WI38 (cell line): ENCODE results near the gene MUC2.

Source experiments
- H3K4me3 ChIP-seq: 2 replicates; pipeline ENCODE4 v1.5.1; 2011; ENCODE audit warnings: low read depth, mild to moderate bottlenecking, control low read depth, low read length
- TF ChIP-seq, protein P1 (sequence below): IDR thresholded peaks from 2 replicates; pipeline ENCODE4 v1.5.1; 2012; ENCODE audit warnings: low read depth, mild to moderate bottlenecking, control low read depth, low read length

Gene MUC2

DNA sequence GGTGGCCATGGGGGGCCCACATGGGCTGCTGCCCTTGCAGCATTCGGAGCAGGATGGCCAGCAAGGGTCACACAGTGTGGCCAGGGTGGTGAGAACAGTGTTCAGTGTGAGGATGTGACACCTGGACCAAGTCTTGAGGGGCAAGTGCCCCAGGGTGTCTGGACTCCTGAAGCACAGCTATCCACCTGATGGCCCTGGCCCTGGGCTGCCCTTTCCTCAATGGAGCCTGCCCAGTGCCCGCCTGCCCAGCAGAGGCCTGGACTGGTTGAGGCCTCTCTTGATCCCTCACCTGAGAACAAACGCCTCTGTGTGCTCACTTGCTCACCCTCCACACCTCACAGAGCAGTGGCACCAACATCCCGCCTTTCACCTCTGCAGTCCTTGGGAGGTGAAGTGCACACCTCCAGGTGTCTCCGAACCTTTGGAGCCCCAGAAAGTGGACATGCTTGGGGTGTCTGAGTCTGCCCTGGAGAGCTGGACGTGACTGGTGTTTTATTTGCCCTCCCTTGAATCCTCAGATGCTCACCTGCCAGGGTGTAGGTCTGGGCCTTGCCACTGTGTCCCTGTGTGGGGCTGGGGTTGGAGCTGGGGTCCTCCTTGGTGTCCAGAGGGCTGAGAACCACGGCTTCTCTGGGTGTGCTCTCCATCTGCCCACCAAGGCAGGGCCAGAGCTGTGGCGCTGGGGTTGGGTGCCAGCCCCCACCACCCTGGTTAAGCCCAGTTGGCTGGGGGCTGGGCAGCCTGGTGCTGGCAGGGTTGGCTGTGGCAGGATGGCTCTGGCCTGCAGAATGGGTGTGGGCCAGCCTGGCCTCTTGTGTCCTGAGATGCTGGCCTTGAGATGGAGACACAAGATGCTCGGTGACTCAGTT is 3.8 kb upstream of the MUC2 start:
- TF ChIP-seq, protein P1, sequence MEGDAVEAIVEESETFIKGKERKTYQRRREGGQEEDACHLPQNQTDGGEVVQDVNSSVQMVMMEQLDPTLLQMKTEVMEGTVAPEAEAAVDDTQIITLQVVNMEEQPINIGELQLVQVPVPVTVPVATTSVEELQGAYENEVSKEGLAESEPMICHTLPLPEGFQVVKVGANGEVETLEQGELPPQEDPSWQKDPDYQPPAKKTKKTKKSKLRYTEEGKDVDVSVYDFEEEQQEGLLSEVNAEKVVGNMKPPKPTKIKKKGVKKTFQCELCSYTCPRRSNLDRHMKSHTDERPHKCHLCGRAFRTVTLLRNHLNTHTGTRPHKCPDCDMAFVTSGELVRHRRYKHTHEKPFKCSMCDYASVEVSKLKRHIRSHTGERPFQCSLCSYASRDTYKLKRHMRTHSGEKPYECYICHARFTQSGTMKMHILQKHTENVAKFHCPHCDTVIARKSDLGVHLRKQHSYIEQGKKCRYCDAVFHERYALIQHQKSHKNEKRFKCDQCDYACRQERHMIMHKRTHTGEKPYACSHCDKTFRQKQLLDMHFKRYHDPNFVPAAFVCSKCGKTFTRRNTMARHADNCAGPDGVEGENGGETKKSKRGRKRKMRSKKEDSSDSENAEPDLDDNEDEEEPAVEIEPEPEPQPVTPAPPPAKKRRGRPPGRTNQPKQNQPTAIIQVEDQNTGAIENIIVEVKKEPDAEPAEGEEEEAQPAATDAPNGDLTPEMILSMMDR = no peak
- H3K4me3 ChIP-seq = no peak overlapping the region

DNA sequence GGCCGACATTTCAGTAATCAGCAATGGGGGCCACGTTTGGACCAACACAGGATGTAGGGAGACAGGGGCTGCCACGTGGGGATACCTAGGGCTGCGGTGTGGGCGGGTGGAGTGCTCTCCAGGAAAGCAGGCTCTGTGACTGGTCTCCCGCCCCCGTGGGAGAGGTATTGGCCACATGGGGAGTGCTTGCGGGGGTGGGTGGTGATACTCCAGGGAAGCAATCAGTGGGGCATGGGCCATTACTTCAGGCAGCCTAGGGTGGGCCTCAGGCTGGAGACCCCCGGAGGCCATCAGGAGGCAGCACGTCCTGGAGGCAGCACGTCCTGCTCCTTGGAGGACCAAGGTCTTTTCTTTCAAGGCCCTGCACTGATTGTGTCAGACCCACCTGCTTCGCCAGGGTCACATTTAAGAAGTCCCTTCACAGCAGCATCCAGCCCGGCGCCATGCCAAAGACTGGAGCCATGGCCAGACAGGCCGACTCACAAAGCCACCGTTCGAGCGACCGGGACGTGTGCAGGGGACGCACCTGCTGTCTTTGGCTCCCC is 3.0 kb upstream of the MUC2 start:
- no peak overlapping the region for H3K4me3 ChIP-seq
- TF ChIP-seq, protein P1 = no peak

DNA sequence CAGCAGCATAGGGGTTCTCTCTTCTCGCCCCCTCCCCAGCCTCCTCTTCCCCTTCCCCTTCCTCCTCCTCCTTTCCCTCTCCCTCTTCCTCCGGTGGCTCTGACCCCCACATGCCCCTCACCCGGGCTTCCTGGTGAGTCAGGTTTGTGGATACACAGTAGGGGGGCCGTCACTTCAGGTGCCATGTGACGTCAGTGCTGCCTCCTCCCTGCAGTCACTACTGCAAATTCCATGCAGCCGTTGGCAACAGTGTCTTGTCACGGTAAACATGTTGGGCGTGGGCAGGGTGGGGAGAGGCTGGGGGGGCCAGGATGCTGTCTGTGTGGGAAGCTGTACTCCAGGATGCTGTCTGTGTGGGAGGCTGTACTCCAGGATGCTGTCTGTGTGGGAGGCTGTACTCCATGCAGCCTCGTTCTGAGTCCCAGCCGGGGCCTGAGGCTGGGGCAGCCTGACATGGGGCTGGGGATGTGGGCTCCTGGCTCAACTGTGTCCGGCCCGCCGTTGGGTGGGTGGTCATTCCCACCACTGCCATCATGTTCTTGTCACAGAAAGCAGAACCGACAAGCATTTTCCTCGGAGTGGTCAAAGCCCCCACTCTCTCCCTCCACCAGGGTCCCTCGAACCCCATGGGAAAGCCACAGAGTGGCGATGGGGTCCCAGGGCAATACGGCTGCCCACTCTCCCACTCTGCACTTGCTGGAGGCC is 2.4 kb upstream of the MUC2 start:
- TF ChIP-seq, protein P1 = no peak
- H3K4me3 ChIP-seq = no peak overlapping the region

DNA sequence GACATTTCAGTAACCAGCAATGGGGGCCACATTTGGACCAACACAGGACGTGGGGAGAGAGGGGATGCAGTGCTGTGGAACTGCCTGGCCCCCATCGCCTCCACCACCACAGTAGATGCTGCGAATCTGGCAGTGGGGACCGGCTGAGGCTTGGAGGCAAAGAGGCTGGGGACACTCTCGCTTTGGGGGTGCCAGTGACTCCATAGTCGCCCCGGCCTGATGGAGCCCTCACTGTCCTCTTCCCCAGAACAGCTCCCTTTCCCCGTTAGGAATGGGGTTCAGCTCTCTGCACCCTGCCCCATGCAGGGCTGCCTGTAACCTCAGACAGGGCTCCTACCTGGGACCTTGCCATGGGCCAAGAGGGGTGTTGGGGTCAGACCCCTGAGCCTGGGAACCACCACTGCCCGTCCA is 1.8 kb upstream of the MUC2 start:
- TF ChIP-seq, protein P1 = no peak

DNA sequence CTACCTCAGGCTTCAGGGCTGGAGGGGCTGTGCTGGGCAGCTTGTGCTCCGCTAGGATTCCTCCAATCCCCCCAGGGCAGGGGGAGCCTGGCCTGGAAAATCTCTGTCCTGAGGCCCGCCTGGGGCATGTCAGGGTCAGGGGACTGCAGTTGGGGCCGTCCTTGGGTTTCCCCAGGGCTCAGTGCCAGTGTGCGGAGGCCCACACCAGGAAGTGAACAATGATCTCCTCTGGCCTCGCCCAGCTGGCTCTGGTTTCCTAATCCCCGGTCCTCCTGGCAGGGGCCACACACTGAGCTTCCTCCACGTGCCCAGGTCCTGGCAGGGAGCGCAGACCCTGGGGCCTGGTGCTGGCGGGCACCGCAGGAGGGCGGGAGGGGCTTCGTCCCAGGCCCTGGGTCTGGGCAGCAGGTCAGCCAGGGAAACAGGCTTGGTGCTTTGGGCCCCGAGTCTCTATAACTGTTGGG is 1.4 kb upstream of the MUC2 start:
- TF ChIP-seq, protein P1 = no peak

More for the DNA sequence above, 1.8 kb upstream of the MUC2 start:
- H3K4me3 ChIP-seq = no peak overlapping the region

DNA sequence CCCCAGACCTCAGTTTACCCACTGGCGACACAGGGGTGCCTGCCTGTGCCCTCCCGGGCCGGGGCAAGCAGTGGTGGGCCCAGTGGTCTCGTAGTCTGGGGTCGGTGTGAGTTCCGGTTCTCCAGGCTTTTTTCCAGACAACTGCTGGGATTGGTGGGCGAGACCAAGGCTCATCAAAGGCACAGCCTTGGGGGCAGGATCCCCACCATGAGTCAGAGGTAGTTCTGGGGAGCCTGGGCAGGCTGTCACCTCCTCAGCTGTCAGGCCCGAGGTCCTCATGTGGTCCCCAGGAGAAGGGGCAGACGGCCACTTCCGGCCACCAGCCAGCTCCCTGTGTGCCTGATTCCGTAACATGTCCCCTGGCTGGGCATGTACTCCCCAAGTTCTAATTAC is 827 bp upstream of the MUC2 start:
- no peak overlapping the region for H3K4me3 ChIP-seq

More for the DNA sequence above, 1.4 kb upstream of the MUC2 start:
- H3K4me3 ChIP-seq = no peak overlapping the region

More for the DNA sequence above, 827 bp upstream of the MUC2 start:
- TF ChIP-seq, protein P1 = no peak
